GM04503 (cell line): ENCODE measurements around the gene OR51E1.
A peak's percentile ranks its signal among the peaks of the same experiment; 100 is the strongest.

Experiments used
- DNase-seq: peaks from one replicate; pipeline ENCODE4 v3.0.0-alpha.2; 2012; ENCODE audit warnings: low read depth

Gene OR51E1, protein sequence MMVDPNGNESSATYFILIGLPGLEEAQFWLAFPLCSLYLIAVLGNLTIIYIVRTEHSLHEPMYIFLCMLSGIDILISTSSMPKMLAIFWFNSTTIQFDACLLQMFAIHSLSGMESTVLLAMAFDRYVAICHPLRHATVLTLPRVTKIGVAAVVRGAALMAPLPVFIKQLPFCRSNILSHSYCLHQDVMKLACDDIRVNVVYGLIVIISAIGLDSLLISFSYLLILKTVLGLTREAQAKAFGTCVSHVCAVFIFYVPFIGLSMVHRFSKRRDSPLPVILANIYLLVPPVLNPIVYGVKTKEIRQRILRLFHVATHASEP

GRCh38 chr11:4643682-4644081, at the start of gene OR51E1:
Gene OR51E1 (plus strand): TSS chr11:4643982. CDS start chr11:4652527, 8,545 bp downstream.
- no peak for DNase-seq

GRCh38 chr11:4605057-4605456, 38.7 kb upstream of the OR51E1 start:
- DNase-seq, result no peak

DNA sequence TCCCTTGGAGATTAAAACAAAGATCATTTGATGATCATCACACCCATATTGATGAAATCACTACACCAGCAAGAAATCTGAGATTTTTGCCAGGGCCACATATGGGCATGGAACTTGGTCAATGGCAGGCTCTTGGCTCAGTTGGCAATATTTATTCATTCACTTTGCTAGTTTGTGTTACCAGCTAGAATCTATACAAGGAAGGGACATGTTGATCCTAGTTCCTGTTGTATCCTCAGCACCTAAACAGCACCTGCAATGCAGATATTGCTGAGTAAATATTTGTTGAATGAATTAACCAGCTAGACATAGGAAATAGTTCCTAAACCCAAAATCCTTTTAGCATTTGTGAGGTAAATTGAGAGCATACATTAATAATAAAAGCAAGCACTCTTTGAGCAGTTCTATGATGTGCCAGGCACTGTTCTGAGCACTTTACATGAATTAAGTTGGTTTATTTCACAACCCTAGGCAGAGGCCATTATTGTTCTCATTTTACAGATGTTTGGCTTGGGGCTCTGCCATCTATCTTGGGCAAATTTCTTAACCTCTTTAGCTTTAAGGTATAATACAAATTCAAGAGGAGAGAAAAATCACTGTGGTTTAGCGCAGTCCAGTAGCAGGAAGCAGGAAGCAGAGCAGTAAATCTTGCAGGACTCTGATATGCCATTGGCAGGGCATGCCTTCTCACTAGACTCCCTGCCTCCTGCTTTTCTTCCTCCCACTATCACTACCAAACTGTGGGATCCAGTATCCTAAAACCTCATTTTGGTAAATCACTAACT, 37.4 kb upstream of the OR51E1 start:
- no peak for DNase-seq

GRCh38 chr11:4607096-4607495, 36.7 kb upstream of the OR51E1 start:
- DNase-seq, result no peak

- peak; percentile 83 for DNase-seq
These were observed 35.8 kb upstream of the OR51E1 start, which contains the start of gene TRIM68 for GRCh38 chr11:4607781-4608666. Gene TRIM68 (minus strand): TSS chr11:4608231. CDS start chr11:4605504, 2,727 bp downstream.

GRCh38 chr11:4610258-4610935, 33.4 kb upstream of the OR51E1 start:
- DNase-seq, result no peak

- no peak for DNase-seq
These were observed 31.8 kb upstream of the OR51E1 start for GRCh38 chr11:4611986-4612385.

DNA sequence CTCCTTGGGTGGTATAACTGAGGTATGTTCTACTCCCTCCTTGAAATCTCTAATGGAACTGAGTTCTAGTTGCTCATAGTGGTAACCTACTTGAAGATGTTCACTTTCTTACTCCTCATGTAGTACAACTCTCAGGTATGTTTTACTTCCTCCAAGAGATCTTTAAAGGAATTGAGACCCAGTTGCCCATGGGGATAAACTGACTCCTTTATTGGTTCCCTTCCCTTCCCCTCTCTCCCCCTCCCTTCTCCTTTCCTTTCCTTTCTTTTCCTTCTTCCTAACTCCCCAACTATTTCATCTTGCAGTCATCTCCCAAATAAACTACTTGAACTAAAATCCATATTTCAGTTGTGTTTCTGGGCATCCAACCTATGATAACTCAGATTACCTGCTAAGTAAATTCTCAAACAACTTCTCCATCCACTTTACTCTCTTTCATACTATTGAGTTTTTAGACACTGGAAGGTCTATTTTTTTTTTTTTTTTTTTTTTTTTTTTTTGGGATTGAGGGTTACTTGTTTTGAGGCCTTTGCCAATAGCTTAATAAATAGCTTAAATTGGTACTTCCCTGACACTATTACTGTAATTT, 27.8 kb upstream of the OR51E1 start:
- no peak for DNase-seq

- DNase-seq, result no peak
These were observed 24.3 kb upstream of the OR51E1 start for GRCh38 chr11:4619514-4619913.

GRCh38 chr11:4626207-4627099, 17.3 kb upstream of the OR51E1 start:
- no peak for DNase-seq

DNA sequence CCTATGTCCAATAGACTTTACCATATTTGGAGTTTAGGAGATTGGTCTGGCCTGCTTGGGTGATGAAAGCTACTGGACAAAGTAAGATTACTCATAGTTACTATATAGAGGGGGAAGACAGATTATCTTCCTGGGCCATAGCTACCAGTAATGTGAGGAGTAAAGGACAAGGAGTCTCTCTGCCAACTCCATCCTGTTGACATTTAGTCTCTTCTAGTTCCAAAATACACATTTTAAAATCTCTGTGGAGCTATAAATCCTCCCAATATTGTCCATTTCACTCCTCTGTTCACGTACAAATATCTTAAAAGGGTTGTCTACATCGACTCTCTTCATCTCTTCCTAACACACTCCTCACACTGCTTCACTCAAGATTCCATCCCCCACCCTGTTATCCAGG, 7.6 kb upstream of the OR51E1 start:
- DNase-seq, result no peak

- DNase-seq, result peak; percentile 19
These were observed 6.7 kb upstream of the OR51E1 start, which contains the start of gene OR51D1 for GRCh38 chr11:4636962-4637661. Gene OR51D1 (plus strand): TSS chr11:4637477. CDS start chr11:4639791, 2,314 bp downstream.

DNA sequence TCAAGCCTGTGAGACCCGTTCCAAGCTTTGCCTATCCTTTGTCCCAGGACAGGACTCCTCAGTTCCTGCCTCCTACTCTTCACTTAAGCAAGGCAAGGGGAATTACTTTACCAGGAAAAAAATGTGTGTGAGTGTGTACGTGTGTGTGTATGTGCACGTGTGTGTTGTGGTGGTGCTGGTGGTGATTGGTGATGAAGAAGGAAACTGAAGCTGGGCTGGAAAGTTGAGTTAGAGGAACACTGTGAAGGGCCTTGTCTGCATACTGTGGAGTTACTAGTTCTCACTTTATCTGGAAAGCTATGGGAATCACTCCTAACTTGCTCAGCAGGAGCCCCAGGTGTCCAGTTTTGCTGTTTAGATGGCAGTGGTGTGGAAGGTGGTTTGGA, 6.1 kb upstream of the OR51E1 start:
- DNase-seq, result no peak

GRCh38 chr11:4639931-4640330, 3.9 kb upstream of the OR51E1 start:
- no peak for DNase-seq

DNA sequence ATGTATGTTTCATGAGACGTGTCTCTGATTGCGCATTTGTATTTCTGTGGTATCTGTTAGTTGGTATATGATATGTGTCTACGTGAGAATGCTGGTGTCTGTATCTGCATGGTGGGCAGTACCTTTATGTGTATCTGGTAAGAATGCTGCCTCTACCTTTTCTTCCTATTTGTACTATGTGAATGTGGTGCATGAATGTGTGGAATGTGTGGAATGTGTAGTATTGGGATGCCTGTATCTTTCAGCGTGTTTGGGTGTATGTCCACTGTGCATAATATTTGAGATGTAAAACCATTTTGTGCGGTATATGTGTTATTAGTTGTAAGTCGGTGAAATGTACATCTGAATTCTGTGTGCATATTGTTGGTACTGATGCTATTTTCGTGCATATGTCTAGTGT, 2.3 kb upstream of the OR51E1 start:
- no peak for DNase-seq

DNA sequence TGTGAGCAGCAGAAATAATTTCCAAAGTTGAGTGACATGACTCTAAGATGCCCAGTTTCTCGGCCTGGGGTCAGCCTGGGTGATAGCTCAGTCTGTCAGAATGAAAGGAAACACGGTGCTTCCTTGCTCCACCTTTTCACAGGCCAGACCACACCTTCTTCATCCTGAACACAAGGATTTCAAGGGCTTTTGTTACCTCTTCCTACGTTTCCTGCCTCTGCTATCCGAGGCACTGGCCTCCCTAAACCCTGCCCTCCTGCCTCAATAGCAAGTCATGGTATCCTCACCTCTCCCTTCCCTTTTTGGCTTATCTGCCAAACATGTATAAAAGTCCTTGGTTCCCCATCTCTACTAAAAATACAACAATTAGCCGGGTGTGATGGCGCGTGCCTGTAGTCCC, 1.7 kb upstream of the OR51E1 start:
- DNase-seq, result no peak

- DNase-seq, result no peak
These were observed 706 bp upstream of the OR51E1 start for GRCh38 chr11:4643076-4643475.

GRCh38 chr11:4644233-4644632, 451 bp downstream of the OR51E1 start:
- no peak for DNase-seq

- DNase-seq, result no peak
These were observed 2.2 kb downstream of the OR51E1 start for GRCh38 chr11:4645974-4646373.

DNA sequence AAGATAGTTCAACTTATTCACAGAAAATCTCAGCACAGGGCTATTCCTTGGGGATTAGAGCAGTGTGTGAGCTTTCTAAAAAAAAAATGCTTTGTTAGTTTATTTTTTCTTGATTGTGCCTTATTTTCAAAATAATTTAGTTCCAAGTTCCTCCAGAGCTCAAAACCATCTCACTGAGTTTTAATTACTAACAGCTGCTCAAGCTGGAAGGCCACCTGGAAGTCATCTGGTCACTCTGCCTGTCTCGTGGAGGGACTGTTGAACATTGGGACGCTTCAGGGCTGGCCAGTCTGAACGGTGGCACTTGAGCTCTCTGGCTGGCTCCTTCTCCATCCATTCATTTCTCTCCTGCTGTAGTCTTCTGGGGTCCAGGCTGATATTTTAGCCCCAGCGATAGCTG, 4.0 kb downstream of the OR51E1 start:
- no peak for DNase-seq
